Neural progenitor cell (in vitro differentiated cells): ENCODE results near the gene CTTNBP2NL.

ENCODE experiments used
- EZH2 ChIP-seq: fragments of 200-600 bp; sonication (generic); IDR thresholded peaks from 2 replicates; pipeline ENCODE4 v1.6.1; 2017; ENCODE audit warnings: antibody characterized with exemption, mild to moderate bottlenecking, moderate library complexity
- EZH2phosphoT487 ChIP-seq: fragments of 200-600 bp; sonication (generic); IDR thresholded peaks from 2 replicates; pipeline ENCODE4 v1.6.1; 2017; ENCODE audit warnings: antibody characterized with exemption
- TF ChIP-seq, protein P1 (sequence below): fragments of 200-600 bp; sonication (generic); IDR thresholded peaks from 2 replicates; pipeline ENCODE4 v1.5.1; 2017; ENCODE audit warnings: antibody characterized with exemption, mild to moderate bottlenecking

DNA sequence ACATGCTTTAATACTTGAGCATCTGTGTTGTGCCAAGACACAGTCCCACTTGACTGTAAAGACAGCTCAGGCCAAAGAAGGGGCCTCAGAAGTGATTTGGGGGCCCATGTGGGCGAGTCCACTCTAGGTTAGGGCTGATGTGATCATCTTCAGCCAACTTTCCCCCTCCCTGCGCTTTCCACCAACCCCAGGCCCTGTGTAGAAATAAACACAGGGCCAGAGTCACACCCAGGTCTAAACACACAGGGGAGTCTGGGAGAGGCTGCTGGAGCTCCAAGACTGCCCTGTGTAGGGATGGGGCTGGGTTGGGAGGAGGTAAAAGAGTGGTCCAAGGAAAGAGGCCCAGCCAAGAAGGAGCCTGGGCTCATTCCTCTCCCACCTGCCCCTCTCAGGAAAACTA is 110.3 kb downstream of the CTTNBP2NL start:
- TF ChIP-seq, protein P1, sequence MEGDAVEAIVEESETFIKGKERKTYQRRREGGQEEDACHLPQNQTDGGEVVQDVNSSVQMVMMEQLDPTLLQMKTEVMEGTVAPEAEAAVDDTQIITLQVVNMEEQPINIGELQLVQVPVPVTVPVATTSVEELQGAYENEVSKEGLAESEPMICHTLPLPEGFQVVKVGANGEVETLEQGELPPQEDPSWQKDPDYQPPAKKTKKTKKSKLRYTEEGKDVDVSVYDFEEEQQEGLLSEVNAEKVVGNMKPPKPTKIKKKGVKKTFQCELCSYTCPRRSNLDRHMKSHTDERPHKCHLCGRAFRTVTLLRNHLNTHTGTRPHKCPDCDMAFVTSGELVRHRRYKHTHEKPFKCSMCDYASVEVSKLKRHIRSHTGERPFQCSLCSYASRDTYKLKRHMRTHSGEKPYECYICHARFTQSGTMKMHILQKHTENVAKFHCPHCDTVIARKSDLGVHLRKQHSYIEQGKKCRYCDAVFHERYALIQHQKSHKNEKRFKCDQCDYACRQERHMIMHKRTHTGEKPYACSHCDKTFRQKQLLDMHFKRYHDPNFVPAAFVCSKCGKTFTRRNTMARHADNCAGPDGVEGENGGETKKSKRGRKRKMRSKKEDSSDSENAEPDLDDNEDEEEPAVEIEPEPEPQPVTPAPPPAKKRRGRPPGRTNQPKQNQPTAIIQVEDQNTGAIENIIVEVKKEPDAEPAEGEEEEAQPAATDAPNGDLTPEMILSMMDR: no peak
- TF ChIP-seq EZH2: no peak
- TF ChIP-seq EZH2phosphoT487: no peak
